H1 (cell line): ENCODE measurements around the gene GALNT7. TPM values are rescaled to one million over a fixed set of nuclear protein-coding genes. Genes with fewer than 3 reads are reported as not detected.

Experiments used
- CTCF ChIA-PET: fragments of 300-600 bp; sonication (Branson Sonifier 250); formaldehyde crosslinking; loops from one replicate; lab custom pipeline; 2021; ENCODE audit not compliant: partially characterized antibody; lab: Charles Lee
- POLR2A ChIA-PET: fragments of 300-600 bp; sonication (Branson Sonifier 250); formaldehyde crosslinking; loops from one replicate; lab custom pipeline; 2021; ENCODE audit warnings: inconsistent platforms; ENCODE audit not compliant: partially characterized antibody; lab: Charles Lee
- DNase-seq, 2 experiments: peaks; one replicate each; pipeline versions ENCODE4 v3.0.0 to v3.0.0-alpha.2; 2010 to 2022; ENCODE audit warnings: low spot score in 2 of 2, low read depth in 1 of 2, mixed read lengths in 1 of 2
- FAIRE-seq: peaks from 2 replicates; lab custom pipeline; 2011; peaks lifted over from hg19 to GRCh38; lab: Jason Lieb, UNC
- H2AFZ ChIP-seq: 2 replicates; pipeline ENCODE4 v1.8.1; 2012; ENCODE audit warnings: low read length, inconsistent platforms
- H2AK5ac ChIP-seq: 2 replicates; pipeline ENCODE4 v1.6.1; 2013; ENCODE audit warnings: low read depth, low read length
- H2BK120ac ChIP-seq: replicated peaks from 2 replicates; pipeline ENCODE3; 2013; ENCODE audit warnings: low read depth, low read length, inconsistent platforms
- H2BK12ac ChIP-seq: 2 replicates; pipeline ENCODE4 v1.6.1; 2013; ENCODE audit warnings: low read depth, low read length
- H2BK15ac ChIP-seq: 2 replicates; pipeline ENCODE4 v1.6.1; 2013; ENCODE audit warnings: low read length
- H2BK20ac ChIP-seq: 2 replicates; pipeline ENCODE4 v1.6.1; 2013; ENCODE audit warnings: low read length
- H2BK5ac ChIP-seq: 2 replicates; pipeline ENCODE4 v1.6.1; 2013; ENCODE audit warnings: low read depth, low read length
- H3K14ac ChIP-seq: 2 replicates; pipeline ENCODE4 v1.6.1; 2013; ENCODE audit warnings: inconsistent platforms; ENCODE audit not compliant: insufficient read length
- H3K18ac ChIP-seq: 2 replicates; pipeline ENCODE4 v1.6.1; 2013; ENCODE audit warnings: low read length; ENCODE audit errors: extremely low read depth
- H3K23ac ChIP-seq: 2 replicates; pipeline ENCODE4 v1.6.1; 2013; ENCODE audit warnings: inconsistent platforms; ENCODE audit not compliant: insufficient read length
- H3K23me2 ChIP-seq: 2 replicates; pipeline ENCODE4 v1.6.1; 2013; ENCODE audit warnings: low read depth, low read length
- H3K27ac ChIP-seq: 2 replicates; pipeline ENCODE4 v1.6.1; 2011; ENCODE audit warnings: low read depth, low read length, inconsistent platforms
- H3K27me3 ChIP-seq, 4 experiments: replicated peaks in 1 of 4; 1 replicate in 1 of 4; 2 replicates in 3 of 4; pipeline versions ENCODE4 v1.6.1 to v1.8.1; 2011 to 2013; ENCODE audit warnings: low read length in 3 of 4, mild to moderate bottlenecking in 3 of 4, inconsistent platforms in 2 of 4, mixed read lengths in 2 of 4, moderate library complexity in 1 of 4; ENCODE audit not compliant: control insufficient read depth in 3 of 4, insufficient read depth in 3 of 4; ENCODE audit errors: extremely low read depth in 1 of 4
- H3K36me3 ChIP-seq, 4 experiments: 2 replicates each; pipeline versions ENCODE4 v1.6.1 to v1.8.1; 2011 to 2013; ENCODE audit warnings: mild to moderate bottlenecking in 4 of 4, low read length in 3 of 4, moderate library complexity in 2 of 4, control low read depth in 1 of 4, inconsistent platforms in 1 of 4; ENCODE audit not compliant: insufficient read depth in 4 of 4, control insufficient read depth in 2 of 4
- H3K4ac ChIP-seq: replicated peaks from 2 replicates; pipeline ENCODE3; 2013; ENCODE audit warnings: low read length, low read depth, mixed read lengths, inconsistent platforms; ENCODE audit not compliant: insufficient read length
- H3K4me1 ChIP-seq, 4 experiments: replicated peaks in 1 of 4; 1 replicate in 1 of 4; 2 replicates in 3 of 4; pipeline versions ENCODE4 v1.6.1 to v1.8.1; 2011 to 2013; ENCODE audit warnings: low read length in 3 of 4, inconsistent platforms in 2 of 4, mixed read lengths in 1 of 4; ENCODE audit not compliant: insufficient read depth in 4 of 4, control insufficient read depth in 3 of 4
- H3K4me2 ChIP-seq, 2 experiments: 2 replicates each; pipeline versions ENCODE4 v1.6.1 to v1.8.1; 2011 to 2013; ENCODE audit warnings: low read depth in 2 of 2, low read length in 2 of 2, control low read depth in 1 of 2, inconsistent platforms in 1 of 2, mild to moderate bottlenecking in 1 of 2; ENCODE audit not compliant: insufficient read depth in 1 of 2
- H3K4me3 ChIP-seq, 4 experiments: fragments of 200-600, 300-600 bp in 1 of 4; sonication (generic), shearing (Covaris generic), sonication (Bioruptor Twin) in 1 of 4; 2 replicates each; pipeline versions ENCODE4 v1.5.1 to v1.8.1; 2011 to 2016; ENCODE audit warnings: low read length in 4 of 4, low read depth in 3 of 4, control low read depth in 2 of 4, inconsistent platforms in 2 of 4, mild to moderate bottlenecking in 2 of 4, mixed read lengths in 1 of 4, moderate library complexity in 1 of 4; ENCODE audit not compliant: insufficient read depth in 2 of 4; ENCODE audit errors: extremely low read depth in 1 of 4
- H3K56ac ChIP-seq: replicated peaks from 2 replicates; pipeline ENCODE3; 2013; ENCODE audit warnings: low read depth, mild to moderate bottlenecking, mixed read lengths, low read length, inconsistent platforms; ENCODE audit not compliant: insufficient read length
- H3K79me1 ChIP-seq: 2 replicates; pipeline ENCODE4 v1.6.1; 2013; ENCODE audit warnings: low read depth, low read length, control low read depth
- H3K79me2 ChIP-seq, 2 experiments: 2 replicates each; pipeline versions ENCODE4 v1.6.1 to v1.8.1; 2012 to 2013; ENCODE audit warnings: low read length in 2 of 2, mild to moderate bottlenecking in 2 of 2, inconsistent platforms in 1 of 2; ENCODE audit not compliant: insufficient read depth in 2 of 2, control insufficient read depth in 1 of 2
- H3K9ac ChIP-seq, 4 experiments: replicated peaks in 1 of 4; 1 replicate in 1 of 4; 2 replicates in 3 of 4; pipeline versions ENCODE4 v1.6.1 to v1.8.1; 2011 to 2013; ENCODE audit warnings: low read depth in 3 of 4, low read length in 3 of 4, control low read depth in 2 of 4, mild to moderate bottlenecking in 2 of 4, moderate library complexity in 2 of 4, inconsistent platforms in 1 of 4; ENCODE audit errors: extremely low read depth in 1 of 4
- H3K9me3 ChIP-seq, 2 experiments: 2 replicates each; pipeline versions ENCODE4 v1.6.1 to v1.8.1; 2012 to 2013; ENCODE audit warnings: mild to moderate bottlenecking in 2 of 2, moderate library complexity in 2 of 2, control low read depth in 1 of 2, inconsistent platforms in 1 of 2, low read depth in 1 of 2, low read length in 1 of 2, mixed read lengths in 1 of 2; ENCODE audit not compliant: insufficient read depth in 2 of 2
- H4K20me1 ChIP-seq, 2 experiments: replicated peaks in 1 of 2; 2 replicates each; pipeline versions ENCODE3 to v1.8.1; 2011 to 2013; ENCODE audit warnings: inconsistent platforms in 2 of 2, low read length in 2 of 2, mild to moderate bottlenecking in 1 of 2; ENCODE audit not compliant: insufficient read depth in 2 of 2, control insufficient read depth in 1 of 2
- H4K5ac ChIP-seq: 2 replicates; pipeline ENCODE4 v1.6.1; 2013; ENCODE audit warnings: low read length, low read depth, mixed read lengths, inconsistent platforms; ENCODE audit not compliant: insufficient read length
- H4K8ac ChIP-seq: 2 replicates; pipeline ENCODE4 v1.8.0; 2013; ENCODE audit warnings: mild to moderate bottlenecking, moderate library complexity, low read length, inconsistent platforms; ENCODE audit not compliant: insufficient read depth; ENCODE audit errors: extremely low read depth
- H4K91ac ChIP-seq: replicated peaks from 2 replicates; pipeline ENCODE3; 2013; ENCODE audit warnings: low read length, mixed read lengths, inconsistent platforms; ENCODE audit not compliant: insufficient read length
- EP300 ChIP-seq, 2 experiments: IDR thresholded peaks; 1 replicate in 1 of 2; 2 replicates in 1 of 2; pipeline ENCODE4 v1.6.1; 2011 to 2012; ENCODE audit warnings: low read depth in 2 of 2, low read length in 2 of 2, mild to moderate bottlenecking in 2 of 2, borderline replicate concordance in 1 of 2, inconsistent platforms in 1 of 2, moderate library complexity in 1 of 2
- JUND ChIP-seq: IDR thresholded peaks from 2 replicates; pipeline ENCODE4 v1.6.1; 2011; ENCODE audit warnings: mild to moderate bottlenecking, improper control_type of control experiment, low read length
- KDM4A ChIP-seq: IDR thresholded peaks from one replicate; pipeline ENCODE4 v1.7.1; 2012; ENCODE audit warnings: low read depth, mild to moderate bottlenecking, moderate library complexity, low read length, inconsistent platforms; ENCODE audit not compliant: severe bottlenecking
- NANOG ChIP-seq: IDR thresholded peaks from 2 replicates; pipeline ENCODE4 v1.6.1; 2011; ENCODE audit warnings: low read length, low read depth, mild to moderate bottlenecking, inconsistent platforms; ENCODE audit not compliant: insufficient read depth, poor library complexity, severe bottlenecking
- NRF1 ChIP-seq: IDR thresholded peaks from 2 replicates; pipeline ENCODE4 v1.6.1; 2011; ENCODE audit warnings: mild to moderate bottlenecking, low read depth, low read length, improper control_type of control experiment
- RBBP5 ChIP-seq: IDR thresholded peaks from 2 replicates; pipeline ENCODE4 v1.7.1; 2012; ENCODE audit warnings: low read depth, mild to moderate bottlenecking, inconsistent platforms, low read length, moderate library complexity, borderline replicate concordance
- SIX5 ChIP-seq: IDR thresholded peaks from 2 replicates; pipeline ENCODE4 v1.6.1; 2011; ENCODE audit warnings: mild to moderate bottlenecking, low read depth, low read length
- YY1 ChIP-seq: IDR thresholded peaks from 2 replicates; pipeline ENCODE4 v1.6.1; 2011; ENCODE audit warnings: low read depth, mild to moderate bottlenecking, low read length
- WGBS, 2 experiments: shearing (Covaris generic) in 1 of 2; methylation state at CpG; one replicate each; pipeline versions ENCODE4 v1.1.6 to v1.1.7; 2013 to 2015; ENCODE audit warnings: low lambda C conversion rate in 2 of 2, mixed read lengths in 2 of 2, inconsistent platforms in 1 of 2, low coverage in 1 of 2, missing lambda C conversion rate in 1 of 2; ENCODE audit not compliant: insufficient replicate concordance in 2 of 2, insufficient coverage in 1 of 2, insufficient read length in 1 of 2; ENCODE audit errors: extremely low coverage in 1 of 2, missing lambda C conversion rate in 1 of 2; 5-methylcytosine and 5-hydroxymethylcytosine counted together
- polyA plus RNA-seq, 7 experiments: library from polyadenylated mRNA; depleted of rRNA in 3 of 7; stranded (reverse) in 5 of 7; unstranded in 2 of 7; fragments of >200 nt in 5 of 7; fragments of 200-250 nt in 2 of 7; gene quantifications; 1 replicate in 5 of 7; 2 replicates in 1 of 7; 4 replicates in 1 of 7; pipeline versions ENCODE4 v1.2.1 to v1.2.3, GENCODE V29; 2011 to 2013; ENCODE audit warnings: missing spikeins in 2 of 7, mixed read lengths in 2 of 7
- total RNA-seq: library from RNA; stranded (reverse); fragmentation: NEBNext Ultra II Directional; extraction: Animal tissue kit (Norgen Biotek cat#: 25700); gene quantifications from 2 replicates; pipeline ENCODE4 v1.2.1, GENCODE V29; 2021
- TF ChIP-seq, protein P1 (sequence below): IDR thresholded peaks from 2 replicates; pipeline ENCODE4 v1.6.1; 2012; ENCODE audit warnings: inconsistent platforms
- TF ChIP-seq, protein P2 (sequence below): IDR thresholded peaks from 2 replicates; pipeline ENCODE4 v1.6.1; 2011; ENCODE audit warnings: low read depth, mild to moderate bottlenecking, low read length; ENCODE audit not compliant: insufficient read depth

GALNT7 gene
- total and polyA plus RNA-seq, 2 of the 8 experiments (the other 6 are each of a cell fraction or from before 2014, with no cell fraction given): 22.4 to 85.5 TPM

DNA sequence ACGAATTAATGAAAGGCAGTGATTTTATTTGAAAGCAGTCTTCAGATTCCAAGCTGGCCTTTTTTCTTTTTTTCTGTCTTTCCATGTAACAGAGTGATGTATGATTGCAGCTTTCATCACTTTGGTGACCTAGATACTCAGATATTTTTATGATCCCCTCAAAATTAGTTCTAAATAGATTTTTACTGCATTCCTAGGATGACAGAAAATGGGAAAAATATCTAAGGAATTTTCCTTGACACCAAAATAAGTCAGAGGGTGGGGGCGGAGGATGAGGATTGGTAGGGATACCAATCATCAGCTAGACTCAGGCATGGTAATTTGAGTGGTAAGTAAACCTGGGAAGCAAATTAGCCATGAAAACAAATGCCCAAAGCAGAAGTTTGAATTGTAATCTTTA lies 177.5 kb downstream of the GALNT7 start:
- H3K4me1 ChIP-seq: peaks cover 0 to 9% (median 3%) of the 10 kb centered on the region in 4 experiments; a peak in 3 of 7 replicates
- H3K9ac ChIP-seq: no peak overlapping the region
- H4K91ac ChIP-seq: no peak overlapping the region
- FAIRE-seq (no peak), DNase-seq (no peak)
- H3K27me3 ChIP-seq: no peaks in the 10 kb centered on the region
- no peak overlapping the region for H3K4me3 ChIP-seq
- WGBS, 2 experiments: 82% methylated on average over 2 of the region's 2 CpGs; no CpG with 5 or more reads in 1 of the 2 experiments
- no peak overlapping the region for H3K23ac ChIP-seq
- H2BK5ac ChIP-seq: no peak overlapping the region
- no peak overlapping the region for H2AK5ac ChIP-seq
- H3K9me3 ChIP-seq: no peaks in the 10 kb centered on the region
- no peaks in the 10 kb centered on the region for H3K79me2 ChIP-seq
- H3K4me2 ChIP-seq: no peak overlapping the region
- H2BK120ac ChIP-seq: no peak overlapping the region
- H2AFZ ChIP-seq: no peak overlapping the region
- H3K79me1 ChIP-seq: no peaks in the 10 kb centered on the region
- no peak overlapping the region for H3K56ac ChIP-seq
- no peak overlapping the region for H2BK12ac ChIP-seq
- no peak overlapping the region for H3K27ac ChIP-seq
- no peak overlapping the region for H4K8ac ChIP-seq
- H3K4ac ChIP-seq: no peak overlapping the region
- ChIA-PET POLR2A (interaction anchor here (1.3 to 6.5 kb wide), 2 partner anchors 10 to 12 kb away, joined by 5 to 48 read pairs; partner anchors contain the start of gene HMGB2), CTCF (interaction anchor here (0.9 to 2.7 kb wide), 12 partner anchors 9 to 333 kb away, joined by 3 to 16 read pairs (median 6); no protein-coding TSS in a partner anchor)
- H4K20me1 ChIP-seq: no peaks in the 10 kb centered on the region
- H3K18ac ChIP-seq: no peak overlapping the region
- no peak overlapping the region for H3K14ac ChIP-seq
- no peaks in the 10 kb centered on the region for H3K23me2 ChIP-seq
- H3K36me3 ChIP-seq: no peaks in the 10 kb centered on the region
- H4K5ac ChIP-seq: no peak overlapping the region
- TF ChIP-seq NANOG (no peak), JUND (no peak), KDM4A (no peak), SIX5 (no peak), NRF1 (no peak), YY1 (no peak), RBBP5 (no peak), EP300 (IDR thresholded peaks at IDR 0.05; ENCODE audit: borderline replicate concordance in 1 of 2, low read depth in 2 of 2, low read length in 2 of 2) (no peak)
- TF ChIP-seq, protein P1, sequence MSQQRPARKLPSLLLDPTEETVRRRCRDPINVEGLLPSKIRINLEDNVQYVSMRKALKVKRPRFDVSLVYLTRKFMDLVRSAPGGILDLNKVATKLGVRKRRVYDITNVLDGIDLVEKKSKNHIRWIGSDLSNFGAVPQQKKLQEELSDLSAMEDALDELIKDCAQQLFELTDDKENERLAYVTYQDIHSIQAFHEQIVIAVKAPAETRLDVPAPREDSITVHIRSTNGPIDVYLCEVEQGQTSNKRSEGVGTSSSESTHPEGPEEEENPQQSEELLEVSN: no peak
- TF ChIP-seq, protein P2, sequence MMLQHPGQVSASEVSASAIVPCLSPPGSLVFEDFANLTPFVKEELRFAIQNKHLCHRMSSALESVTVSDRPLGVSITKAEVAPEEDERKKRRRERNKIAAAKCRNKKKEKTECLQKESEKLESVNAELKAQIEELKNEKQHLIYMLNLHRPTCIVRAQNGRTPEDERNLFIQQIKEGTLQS: no peak
- no peak overlapping the region for H2BK20ac ChIP-seq
- no peak overlapping the region for H2BK15ac ChIP-seq
